HuH-7 (cell line): ENCODE results near the gene SIDT2.
"Not testable (repeated sequence)": the region's sequence is repeated elsewhere in the genome, so short reads cannot be mapped to it uniquely, and the experiment has no call there.

Source experiments
- DNase-seq: peaks from one replicate; pipeline ENCODE4 v3.0.0; 2011; ENCODE audit warnings: low spot score

The SIDT2 gene

DNA sequence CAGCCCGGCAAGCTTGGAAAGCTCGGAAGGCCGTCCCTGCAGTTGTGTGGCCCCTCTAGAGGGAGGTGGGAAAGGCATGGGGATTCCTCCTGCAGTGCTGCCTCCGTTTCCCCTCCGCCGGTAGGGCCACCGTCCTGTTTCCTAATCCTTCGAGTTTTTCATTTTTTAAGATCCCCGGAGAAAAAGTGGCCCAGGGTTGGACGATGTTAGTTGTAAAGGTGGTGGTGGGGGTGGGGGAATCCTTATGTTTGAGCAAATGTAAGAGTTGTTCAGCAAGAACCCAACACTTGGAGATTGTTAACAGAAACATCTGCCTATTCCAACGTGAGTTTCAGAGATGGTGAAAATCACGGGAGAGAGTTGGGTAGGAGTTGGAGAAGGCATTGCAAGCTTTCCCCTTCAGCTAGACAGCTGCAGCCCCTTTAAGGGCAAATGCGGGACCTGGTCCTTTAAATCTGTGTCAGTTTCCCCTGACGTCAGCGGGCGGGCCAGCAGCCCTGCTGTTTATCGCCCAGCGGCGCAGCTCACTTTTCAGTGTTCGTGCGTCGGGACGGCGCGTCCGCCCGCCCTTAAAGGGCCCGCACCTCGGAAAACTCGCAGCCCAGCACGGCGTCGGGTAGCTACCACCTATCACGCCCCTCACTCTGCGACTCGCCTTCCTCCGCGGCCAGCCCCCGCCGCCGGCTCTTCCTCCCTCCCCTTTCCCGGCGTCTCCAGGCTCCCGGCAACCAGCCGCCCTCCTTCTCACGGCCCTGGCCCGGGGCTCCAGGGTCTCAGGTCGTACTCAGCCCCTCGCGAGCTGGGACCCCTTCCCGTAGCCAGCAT is at the start of gene SIDT2:
Gene SIDT2, plus strand, starts transcription at position 534 of the 825 bp plus-strand sequence. CDS start 521 bp downstream, outside the sequence.
- peak; percentile 88 for DNase-seq

DNA sequence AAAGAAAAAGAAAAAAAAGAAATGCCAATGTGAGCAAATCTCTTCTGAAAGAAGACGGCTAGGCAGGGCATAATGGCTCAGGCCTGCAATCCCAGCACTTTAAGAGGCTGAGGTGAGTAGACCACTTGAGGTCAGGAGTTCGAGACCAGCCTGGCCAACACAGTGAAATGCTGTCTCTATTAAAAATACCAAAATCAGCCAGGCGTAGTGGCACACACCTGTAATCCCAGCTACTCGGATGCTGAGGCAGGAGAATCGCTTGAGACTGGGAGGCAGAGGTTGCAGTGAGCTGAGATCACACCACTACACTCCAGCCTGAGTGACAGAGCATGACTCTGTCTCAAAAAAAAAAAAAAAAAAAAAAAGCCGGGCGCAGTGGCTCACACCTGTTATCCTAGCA is 48.1 kb upstream of the SIDT2 start:
- DNase-seq, result not testable (repeated sequence)

DNA sequence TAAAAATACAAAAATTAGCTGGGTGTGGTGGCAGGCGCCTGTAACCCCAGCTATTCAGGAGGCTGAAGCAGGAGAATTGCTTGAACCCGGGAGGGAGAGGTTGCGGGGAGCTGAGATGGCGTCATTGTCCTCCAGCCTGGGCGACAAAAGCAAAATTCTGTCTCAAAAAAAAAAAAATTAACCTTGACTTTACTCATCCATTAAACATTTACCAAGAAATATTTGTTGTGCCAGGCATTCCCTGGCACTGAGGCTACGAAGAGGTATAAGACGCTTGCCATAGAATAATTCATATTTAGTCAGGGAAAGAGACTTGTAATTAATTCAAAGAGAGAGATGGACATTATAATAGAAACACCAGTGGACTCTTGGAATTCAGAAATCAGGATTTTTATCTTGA is 47.7 kb upstream of the SIDT2 start:
- DNase-seq, result no peak

DNA sequence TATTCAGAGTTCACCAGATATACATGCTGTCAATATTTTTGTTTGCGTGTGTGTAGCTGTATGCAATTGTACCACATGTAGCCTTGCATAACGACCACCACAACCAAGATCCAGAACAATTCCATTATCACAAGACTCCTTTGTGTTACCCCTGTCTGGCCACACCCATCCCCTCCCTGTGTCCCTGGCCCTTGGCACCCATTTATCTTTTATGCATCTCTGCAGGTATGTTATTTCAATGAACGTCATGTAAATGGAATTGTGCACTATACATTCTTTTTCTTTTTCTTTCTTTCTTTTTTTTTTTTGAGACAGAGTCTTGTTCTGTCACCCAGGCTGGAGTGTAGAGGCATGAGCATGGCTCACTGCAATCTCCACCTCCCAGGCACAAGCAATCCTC is 44.1 kb upstream of the SIDT2 start:
- DNase-seq, result no peak

DNA sequence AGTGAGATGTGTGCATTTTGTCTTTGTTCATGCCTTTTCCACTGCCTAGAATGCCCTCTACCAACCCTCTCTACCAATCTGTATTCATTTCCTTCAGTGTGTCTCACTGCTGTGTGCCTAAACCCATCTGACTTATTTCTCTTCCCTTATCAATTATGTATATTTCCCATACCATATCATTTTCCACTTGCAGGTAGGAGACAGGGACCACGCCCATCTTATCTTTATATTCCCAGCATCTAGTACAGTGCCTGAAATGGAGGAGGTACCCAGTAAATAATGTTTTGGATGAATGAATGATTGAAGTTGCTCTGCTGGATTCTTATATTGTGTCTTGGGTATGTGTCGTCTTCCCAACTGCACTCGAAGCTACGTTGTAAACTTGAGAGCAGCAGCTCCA is 43.6 kb upstream of the SIDT2 start:
- DNase-seq, result not testable (repeated sequence)

DNA sequence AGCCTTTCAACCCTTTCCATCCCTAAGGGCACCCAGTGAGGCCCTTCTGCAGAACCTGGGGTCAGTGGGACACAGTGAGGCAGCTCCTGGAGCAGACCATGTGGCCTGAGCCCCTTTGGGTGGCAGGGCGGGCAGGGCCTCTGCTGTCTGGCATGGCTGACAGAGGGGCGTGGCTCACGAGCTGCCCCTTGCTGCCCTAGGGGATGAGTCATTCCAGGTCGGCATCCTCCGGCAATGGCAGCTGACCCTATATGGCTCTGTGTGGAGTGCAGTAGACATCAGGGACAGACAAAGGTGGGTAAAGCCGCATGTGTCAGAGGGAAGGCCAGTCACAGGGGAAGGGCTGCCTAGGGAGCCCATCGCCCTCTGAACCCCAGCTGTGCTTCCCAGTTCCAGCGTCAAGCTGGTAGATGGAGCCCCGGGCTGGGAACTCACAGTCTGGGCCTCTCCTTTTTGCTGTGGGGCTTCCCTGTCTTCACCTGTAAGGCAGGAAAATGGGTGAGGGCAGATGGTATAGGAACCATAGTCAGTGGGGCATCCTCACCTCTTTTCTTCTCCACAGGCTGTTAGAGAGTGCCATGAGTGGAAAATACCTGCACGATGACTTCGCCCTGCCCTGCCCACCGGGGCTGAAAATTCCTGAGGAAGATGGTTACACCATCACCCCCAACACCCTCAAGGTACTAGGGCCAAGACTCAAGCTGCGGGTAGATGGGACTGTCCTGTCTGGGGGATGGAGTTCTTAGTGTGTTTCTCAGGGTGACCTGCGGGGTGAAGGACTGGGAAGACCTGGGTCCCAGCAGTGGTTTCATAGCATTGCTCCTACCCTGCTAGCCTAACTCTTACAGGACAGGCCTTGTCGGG is 41.1 kb upstream of the SIDT2 start:
- not testable (repeated sequence) for DNase-seq

DNA sequence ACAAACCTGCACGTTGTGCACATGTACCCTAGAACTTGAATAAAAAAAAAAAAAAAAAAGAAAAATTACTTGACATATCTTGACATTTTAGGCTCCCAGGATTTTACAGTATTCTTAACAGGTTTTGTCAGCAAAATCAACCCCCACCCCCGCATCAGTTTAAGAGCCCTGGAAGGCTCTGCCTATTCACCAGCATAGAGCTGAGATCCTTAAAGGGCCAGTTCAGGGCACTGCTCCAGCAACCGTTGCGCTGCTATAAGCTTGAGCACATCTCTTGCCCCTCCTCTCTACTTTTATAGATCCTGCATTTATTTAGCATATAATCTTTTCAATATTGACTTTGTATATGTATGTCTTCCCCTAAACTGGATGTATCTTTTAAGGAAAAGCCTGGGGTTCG is 35.2 kb upstream of the SIDT2 start:
- peak; percentile 45 for DNase-seq

DNA sequence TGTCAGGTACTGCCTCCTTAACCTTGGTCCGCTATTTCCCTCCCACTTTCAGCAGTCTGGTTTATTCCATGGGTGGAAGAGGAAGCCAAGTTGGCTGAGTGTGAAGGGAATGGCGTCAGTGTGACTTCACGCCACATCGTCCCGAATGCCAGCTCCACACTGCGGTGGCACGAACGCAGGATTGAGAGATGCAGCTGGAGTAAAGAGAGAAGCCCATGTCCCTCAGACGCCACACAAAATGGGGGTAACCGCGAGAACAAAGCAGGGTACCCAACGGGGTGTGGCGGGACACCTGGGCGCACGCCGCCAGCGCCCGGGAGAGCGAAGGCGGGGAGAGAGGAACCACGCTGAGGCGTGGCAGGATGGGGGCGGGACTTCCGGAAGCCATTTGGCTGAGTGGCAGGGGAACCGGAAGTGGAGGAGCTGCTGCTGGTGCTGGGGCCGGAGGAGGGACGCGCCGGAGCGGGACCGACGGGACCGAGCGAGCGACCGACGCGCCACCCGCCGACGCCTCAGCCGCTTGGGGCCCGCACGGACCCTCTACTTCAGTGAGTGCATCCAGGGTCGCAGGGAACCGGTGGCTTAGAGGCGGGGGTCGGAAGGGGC is 34.6 kb upstream of the SIDT2 start, which contains the start of gene PAFAH1B2:
Gene PAFAH1B2, plus strand, starts transcription at position 417 of the 606 bp plus-strand sequence. CDS start 8,161 bp downstream, outside the sequence.
- DNase-seq, result peak; percentile 95

DNA sequence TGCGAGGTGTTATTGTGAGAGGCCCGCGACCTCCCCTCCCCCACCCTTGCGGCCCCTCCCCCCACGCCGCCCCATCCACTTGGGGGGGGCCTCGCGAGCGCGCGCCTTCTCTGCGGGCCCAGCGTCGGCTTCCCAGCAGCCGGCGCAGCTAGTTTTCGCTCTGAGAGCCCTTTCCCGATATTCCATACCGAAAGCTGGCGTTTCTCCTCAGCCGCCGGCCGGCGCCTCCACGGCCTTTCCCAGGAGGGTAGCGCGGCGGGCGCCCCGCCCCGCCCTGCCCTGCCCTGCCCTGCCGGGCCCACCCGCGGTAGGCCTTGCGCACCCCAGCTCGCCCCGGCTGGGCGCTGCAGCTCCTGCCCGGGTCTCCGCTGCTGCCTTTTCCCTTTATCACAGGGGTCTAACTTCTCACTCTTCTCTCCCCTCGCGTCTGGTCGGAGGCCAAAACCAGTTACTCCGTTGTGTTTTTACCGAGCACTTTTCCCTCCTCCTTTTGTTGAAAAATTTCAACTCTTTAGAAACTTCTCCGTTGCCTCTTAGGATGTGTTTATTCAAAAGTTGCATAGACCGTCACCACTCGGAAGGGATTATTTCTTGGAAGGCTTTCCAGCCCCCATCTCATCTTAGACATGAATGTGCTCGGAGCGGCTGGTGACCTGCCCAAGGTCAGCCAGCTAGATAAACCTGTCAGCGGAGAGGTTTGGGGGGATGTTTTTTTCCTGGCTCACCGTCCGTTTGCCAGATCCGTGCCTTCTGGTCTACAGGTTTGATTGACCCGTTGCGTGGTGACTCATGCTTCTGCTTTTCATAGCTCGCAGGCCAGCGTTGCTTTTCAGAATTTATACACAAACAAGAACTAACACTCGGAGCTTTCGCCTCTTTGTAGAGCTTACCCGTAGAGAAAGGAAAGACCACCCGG is 33.8 kb upstream of the SIDT2 start:
- DNase-seq, result peak; percentile 57

DNA sequence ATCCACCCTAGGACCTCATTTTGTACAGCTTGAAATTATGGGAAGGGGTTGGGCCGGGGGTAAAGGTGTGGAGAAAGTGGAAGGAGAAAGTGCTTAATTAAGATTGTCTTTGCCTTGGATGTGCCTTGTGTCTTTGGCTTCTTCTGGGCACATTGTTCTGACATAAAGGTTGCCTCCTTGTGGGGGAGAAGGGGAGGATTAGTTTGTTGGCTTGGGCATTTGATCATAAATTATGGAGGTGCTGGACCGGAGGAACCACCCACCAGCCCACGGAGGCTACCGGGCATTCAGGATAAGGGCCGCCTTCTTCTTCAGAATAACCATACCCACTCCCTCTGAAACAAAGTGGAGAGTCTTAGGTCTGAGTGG is 33.2 kb upstream of the SIDT2 start:
- DNase-seq, result peak; percentile 17

DNA sequence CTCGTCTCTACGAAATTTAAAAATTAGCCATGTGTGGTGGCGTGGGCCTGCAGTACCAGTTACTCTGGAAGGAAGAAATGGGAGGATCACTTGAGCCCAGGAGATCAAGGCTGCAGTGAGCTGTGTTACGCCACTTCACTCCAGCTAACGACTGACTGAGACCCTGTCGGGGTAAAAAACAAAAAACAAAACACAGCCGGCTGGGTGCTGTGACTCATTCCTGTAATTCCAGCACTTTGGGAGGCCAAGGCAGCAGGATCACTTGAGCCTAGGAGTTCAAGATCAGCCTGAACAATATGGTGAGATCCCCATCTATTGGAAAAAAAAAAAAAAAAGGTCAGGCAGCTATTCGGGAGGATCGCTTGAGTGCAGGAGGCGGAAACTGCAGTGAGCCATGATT is 32.0 kb upstream of the SIDT2 start:
- DNase-seq, result no peak

DNA sequence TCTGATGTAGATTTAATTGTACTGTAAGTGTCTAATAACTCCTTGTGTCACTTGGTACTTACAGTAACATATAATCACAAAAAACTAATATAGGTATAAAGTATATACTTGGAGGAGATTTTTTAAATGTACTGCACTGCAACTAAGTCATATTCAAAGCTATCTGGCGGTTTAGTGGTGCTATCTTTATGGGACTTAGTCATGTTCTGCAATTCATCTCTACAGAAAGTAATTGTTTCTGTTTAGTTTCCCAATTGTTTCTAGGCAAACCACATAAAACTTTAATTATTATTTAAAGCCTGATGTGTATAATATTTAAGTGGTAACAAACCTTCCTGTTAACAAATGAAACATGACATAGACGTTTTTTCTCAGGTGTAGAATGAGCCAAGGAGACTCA is 26.5 kb upstream of the SIDT2 start:
- DNase-seq, result no peak

DNA sequence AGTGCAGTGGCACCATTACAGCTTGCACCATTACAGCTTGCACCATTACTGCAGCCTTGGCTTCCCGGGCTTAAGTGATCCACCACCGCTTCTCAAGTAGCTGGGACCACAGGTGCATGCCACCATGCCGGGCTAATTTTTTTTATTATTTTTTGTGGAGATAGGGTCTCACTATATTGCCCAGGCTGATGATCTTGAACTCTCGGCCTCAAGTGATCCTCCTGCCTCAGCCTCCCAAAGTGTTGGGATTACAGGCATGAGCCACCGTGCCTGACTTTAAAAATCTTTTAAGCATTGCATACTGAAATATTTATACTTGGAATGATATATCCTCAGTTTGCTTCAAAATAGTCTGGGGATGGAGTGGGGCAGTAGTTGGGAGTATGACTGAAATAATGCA is 24.1 kb upstream of the SIDT2 start:
- DNase-seq, result no peak

DNA sequence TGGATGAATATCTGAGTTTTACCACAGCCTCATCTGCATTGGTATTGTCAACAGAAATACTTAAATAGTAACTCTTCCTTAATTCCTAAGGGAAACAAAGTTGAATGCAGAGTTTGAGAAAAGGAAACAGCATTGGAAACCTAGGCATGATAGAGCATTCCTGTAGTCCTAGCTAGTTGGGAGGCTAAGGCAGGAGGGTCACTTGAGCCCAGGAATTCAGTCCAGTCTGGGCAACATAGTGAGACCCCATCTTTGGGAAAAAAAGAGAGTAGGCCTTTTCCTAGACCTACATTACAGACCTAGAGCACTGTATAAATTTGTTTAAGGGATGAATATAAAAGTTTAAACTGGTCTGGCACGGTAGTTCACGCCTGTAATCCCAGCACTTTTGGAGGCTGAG is 21.0 kb upstream of the SIDT2 start:
- no peak for DNase-seq

DNA sequence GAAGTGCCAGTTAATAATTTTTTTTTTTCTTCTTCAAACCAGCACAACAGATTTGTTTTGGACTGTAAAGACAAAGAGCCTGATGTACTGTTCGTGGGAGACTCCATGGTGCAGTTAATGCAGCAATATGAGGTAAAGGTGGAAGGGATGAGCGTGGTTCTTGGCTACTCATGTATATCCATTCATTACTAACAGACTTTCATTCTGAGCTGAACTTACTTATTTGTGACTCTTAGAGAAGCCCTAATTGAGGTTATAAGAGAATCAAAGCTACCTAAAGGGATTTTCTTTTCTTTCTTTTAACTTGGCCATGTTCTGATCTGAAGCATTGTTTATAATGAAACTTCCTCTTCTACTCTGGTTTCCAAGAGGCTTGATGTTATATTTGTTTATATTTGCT is 18.7 kb upstream of the SIDT2 start:
- no peak for DNase-seq

DNA sequence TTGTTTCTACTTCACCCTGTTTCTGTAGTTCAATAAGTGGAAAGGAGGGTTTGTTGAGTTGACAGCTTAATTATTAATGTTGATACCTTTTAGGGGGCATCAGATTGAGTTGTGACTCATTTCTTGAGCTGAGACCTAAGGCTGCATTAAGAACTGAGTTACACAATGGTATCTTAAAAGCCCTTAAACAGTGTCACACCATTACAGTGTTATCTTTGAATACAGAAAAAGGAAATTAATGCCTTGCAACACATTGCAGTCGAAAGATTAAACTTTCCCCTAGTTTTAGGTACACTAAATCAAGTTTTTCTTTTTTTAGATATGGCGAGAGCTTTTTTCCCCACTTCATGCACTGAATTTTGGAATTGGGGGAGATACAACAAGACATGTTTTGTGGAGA is 17.7 kb upstream of the SIDT2 start:
- no peak for DNase-seq

DNA sequence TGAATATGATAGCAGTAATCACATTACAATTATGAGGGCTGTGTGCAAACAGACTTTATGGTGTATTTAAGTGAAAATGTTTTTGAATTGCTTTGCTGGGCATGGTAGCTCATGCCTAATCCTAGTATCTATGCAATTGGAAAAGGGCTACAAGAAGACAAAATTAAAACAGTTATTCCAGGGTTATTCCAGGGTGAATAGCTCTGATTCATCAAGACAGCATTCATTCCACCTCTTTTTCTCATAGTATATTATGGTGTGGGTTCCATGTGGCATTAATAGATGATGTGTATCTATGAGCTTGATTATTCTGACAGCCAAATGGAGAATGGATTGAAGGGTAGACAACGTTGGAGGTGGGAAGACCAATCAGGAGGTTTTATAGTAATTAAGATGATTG is 12.1 kb upstream of the SIDT2 start:
- DNase-seq, result no peak

DNA sequence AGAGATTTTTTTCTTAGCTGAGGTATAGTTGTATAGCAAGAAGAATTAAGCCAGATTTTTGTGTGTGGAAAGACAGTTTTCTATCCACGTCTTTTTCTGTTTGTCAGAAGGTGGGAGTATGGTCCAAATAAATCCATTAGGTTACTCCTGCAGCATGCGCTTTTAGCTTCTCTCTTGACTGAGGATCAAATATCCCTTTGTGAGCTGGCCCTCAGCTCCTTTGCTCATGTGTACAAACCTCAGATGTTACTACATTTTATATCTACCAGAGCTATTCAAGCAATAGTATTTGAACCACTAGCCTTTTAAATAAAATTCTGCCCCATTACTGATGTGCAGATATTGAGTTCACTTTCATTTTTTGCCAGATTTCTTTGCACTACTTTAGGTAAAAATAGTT is 8.8 kb upstream of the SIDT2 start:
- DNase-seq, result no peak

DNA sequence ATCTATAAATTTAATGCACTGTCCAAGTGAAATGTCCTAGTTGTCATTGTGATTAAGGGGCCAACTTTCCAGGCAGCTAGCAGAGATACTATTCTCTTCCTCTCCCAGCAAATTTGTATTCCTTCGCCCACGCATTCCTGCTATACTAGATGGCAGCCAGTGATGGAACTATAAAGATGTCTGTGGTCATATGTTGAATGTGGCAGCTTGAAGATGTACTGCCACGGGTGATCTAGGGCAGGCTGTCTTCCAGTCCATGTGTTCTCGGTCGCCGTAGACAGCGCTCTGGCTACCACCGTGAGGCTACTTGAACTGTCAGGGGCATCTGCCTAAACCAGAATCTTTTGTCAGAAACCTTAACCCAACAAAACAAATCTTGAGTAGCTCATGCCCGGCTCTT is 8.3 kb upstream of the SIDT2 start:
- DNase-seq, result no peak

DNA sequence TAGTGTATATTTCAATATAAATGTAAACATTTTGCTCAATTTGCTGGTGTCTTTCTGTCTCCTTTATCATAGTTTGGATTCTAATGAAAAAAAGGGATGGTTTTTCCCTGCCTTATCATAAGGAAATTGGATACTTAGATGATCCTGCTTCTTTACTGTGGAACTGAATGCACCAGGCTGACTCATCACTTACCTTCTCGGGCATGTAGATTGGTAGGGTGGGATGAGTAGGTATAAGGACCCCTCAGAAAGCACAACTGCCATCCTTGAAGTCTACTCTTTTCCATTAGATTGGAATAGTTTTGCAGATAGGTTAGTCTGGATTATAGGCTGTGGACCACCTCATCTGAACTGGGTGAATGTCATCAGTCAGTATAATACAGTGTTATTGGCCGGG is 7.5 kb upstream of the SIDT2 start:
- no peak for DNase-seq

DNA sequence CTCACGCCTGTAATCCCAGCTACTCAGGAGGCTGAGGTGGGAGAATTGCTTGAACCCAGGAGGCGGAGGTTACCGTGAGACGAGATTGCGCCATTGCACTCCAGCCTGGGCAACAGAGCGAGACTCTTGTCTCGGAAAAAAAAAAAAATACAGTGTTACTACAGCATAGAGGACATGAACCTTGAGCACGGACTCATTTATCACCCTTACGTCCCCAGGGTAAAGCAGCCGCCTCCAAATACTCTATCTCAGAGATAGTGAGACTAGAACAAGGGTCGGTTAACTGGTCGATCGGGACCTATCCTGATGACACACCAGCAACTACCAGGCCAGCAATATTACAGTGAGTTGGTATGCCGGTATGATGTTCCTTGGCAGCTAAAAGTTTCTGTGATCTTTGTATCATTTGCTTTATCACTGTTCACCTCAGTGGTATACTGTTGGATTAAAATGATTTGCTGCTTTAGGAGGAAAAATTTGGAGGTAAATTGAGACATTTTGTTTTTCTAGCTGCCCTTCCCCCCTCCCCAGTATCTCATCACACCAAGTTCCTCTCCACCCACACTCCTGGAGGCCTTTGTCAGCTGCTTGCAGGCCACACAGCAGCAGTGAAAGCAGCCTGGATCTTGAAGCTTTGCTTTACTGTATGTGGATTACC is 7.0 kb upstream of the SIDT2 start:
- no peak for DNase-seq
